GM06990 (cell line): Measurements from ENCODE around the gene TECPR2.

ENCODE experiments used
- DNase-seq: peaks from one replicate; pipeline ENCODE4 v3.0.0-alpha.2; 2011; ENCODE audit not compliant: insufficient read length; ENCODE audit errors: extremely low read depth
- H3K27me3 ChIP-seq: replicated peaks from 2 replicates; pipeline ENCODE4 v1.6.0; 2011; ENCODE audit warnings: low read length; ENCODE audit not compliant: control insufficient read depth, insufficient read depth
- H3K36me3 ChIP-seq: 2 replicates; pipeline ENCODE4 v1.5.1; 2011; ENCODE audit warnings: low read length; ENCODE audit not compliant: control insufficient read depth, insufficient read depth
- H3K4me3 ChIP-seq: replicated peaks from 2 replicates; pipeline ENCODE4 v1.5.1; 2011; ENCODE audit warnings: low read depth, mild to moderate bottlenecking, control low read depth, low read length
- CTCF ChIP-seq: IDR thresholded peaks from 2 replicates; pipeline ENCODE4 v1.5.1; 2011; ENCODE audit warnings: low read length, control low read depth, mild to moderate bottlenecking, inconsistent platforms; ENCODE audit not compliant: insufficient read depth, poor library complexity, severe bottlenecking

The TECPR2 gene

GRCh38 chr14:102493096-102493495 is 130.4 kb downstream of the TECPR2 start:
- Histone ChIP-seq H3K36me3 (no peaks in the 10 kb centered on the region; the same call in 1 of the 2 replicates), H3K4me3 (no peak overlapping the region), H3K27me3 (no peaks in the 10 kb centered on the region)
- no peak for TF ChIP-seq CTCF
- no peak for DNase-seq

- Histone ChIP-seq H3K4me3 (no peak overlapping the region), H3K36me3 (no peaks in the 10 kb centered on the region; the same call in 1 of the 2 replicates), H3K27me3 (no peaks in the 10 kb centered on the region)
- TF ChIP-seq CTCF, result no peak
- DNase-seq, result no peak
Measured at GRCh38 chr14:102493585-102493984, 130.8 kb downstream of the TECPR2 start.

- H3K36me3 ChIP-seq, result peaks cover 3% of the 10 kb centered on the region
- DNase-seq, result no peak
- no peak for TF ChIP-seq CTCF
Measured at GRCh38 chr14:102495491-102496330, 133.0 kb downstream of the TECPR2 start.

GRCh38 chr14:102496331-102496691 is 133.6 kb downstream of the TECPR2 start:
- peaks cover 3% of the 10 kb centered on the region for H3K36me3 ChIP-seq
- H3K4me3 ChIP-seq, result no peak overlapping the region
- TF ChIP-seq CTCF, result no peak

More at GRCh38 chr14:102495491-102496330, 133.0 kb downstream of the TECPR2 start:
- H3K4me3 ChIP-seq, result no peak overlapping the region
- H3K27me3 ChIP-seq, result no peaks in the 10 kb centered on the region

GRCh38 chr14:102496958-102497744 is 134.4 kb downstream of the TECPR2 start:
- Histone ChIP-seq H3K27me3 (no peaks in the 10 kb centered on the region), H3K4me3 (no peak overlapping the region), H3K36me3 (peaks cover 3% of the 10 kb centered on the region)
- no peak for TF ChIP-seq CTCF
- DNase-seq, result no peak

More at GRCh38 chr14:102496331-102496691, 133.6 kb downstream of the TECPR2 start:
- no peak for DNase-seq
- no peaks in the 10 kb centered on the region for H3K27me3 ChIP-seq
